Measurements from ENCODE around the gene ZNF548.

DNA sequence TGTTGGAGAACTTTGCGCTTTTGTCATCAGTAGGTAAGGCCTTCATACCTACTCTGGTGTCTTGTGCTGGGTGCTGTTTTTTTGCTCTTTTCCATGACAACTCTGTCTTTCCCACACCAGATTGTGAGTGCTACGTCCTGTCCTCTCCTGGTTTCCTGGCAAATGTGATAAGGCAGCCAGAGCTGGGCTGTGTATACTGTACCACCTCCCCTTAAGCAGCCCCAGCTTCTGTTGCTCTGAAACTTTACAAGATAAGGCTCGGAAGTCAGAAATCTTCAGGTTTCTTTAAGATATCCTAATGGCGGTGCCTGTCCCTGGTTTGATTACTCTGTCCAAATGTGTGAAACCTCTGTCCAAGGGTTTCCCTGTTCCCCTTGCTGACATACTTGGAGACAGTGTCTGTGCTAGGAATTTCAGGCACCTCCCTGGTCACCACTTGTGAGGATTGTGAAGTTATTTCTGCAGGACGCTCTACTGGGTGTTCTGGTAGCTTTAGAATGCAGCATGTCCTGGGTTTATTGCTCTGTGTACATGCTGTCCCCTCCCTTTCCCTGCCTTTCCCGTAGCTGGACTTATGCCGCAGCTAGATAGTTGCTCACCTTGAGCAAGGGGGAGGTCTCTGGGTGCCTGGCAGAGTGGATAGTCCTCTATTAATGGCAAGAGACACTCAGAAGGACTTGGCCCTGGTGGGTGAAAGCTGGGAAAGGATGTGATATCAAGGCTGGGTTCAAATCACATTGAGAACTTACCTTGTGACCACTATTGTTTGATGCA, 52.5 kb downstream of the ZNF548 start:
- TF ChIP-seq, protein P1, sequence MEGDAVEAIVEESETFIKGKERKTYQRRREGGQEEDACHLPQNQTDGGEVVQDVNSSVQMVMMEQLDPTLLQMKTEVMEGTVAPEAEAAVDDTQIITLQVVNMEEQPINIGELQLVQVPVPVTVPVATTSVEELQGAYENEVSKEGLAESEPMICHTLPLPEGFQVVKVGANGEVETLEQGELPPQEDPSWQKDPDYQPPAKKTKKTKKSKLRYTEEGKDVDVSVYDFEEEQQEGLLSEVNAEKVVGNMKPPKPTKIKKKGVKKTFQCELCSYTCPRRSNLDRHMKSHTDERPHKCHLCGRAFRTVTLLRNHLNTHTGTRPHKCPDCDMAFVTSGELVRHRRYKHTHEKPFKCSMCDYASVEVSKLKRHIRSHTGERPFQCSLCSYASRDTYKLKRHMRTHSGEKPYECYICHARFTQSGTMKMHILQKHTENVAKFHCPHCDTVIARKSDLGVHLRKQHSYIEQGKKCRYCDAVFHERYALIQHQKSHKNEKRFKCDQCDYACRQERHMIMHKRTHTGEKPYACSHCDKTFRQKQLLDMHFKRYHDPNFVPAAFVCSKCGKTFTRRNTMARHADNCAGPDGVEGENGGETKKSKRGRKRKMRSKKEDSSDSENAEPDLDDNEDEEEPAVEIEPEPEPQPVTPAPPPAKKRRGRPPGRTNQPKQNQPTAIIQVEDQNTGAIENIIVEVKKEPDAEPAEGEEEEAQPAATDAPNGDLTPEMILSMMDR (IDR thresholded peaks at IDR 0.05): no peak
- TF ChIP-seq POLR2A (IDR thresholded peaks at IDR 0.05): no peak
